ENCODE measurements around the gene P3H3. TPM values are rescaled to one million over a fixed set of nuclear protein-coding genes. Genes with fewer than 3 reads are reported as not detected.
"Not testable (repeated sequence)": the region's sequence is repeated elsewhere in the genome, so short reads cannot be mapped to it uniquely, and the experiment has no call there.

The P3H3 gene
- total and polyA plus RNA-seq, 4 donors = 23.4 to 93.3 (median 54.9) TPM

DNA sequence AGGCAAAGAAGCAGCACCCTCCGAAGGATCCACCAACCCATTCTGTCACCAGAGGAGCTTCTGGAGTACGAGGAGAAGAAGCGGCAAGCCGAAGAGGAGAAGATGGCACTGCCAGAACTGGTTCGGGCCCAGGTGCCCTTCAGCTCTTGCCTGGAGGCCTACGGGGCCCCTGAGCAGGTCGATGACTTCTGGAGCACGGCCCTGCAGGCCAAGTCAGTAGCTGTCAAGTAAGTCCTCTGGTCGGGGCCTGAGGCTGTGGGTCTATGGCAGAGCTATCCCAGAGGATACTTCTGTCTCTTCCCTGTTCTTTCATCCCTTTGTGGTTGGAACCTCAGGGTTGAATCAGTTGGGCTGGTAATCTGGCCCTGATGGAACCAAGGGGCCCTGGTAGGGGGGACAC lies 33.2 kb downstream of the P3H3 start:
- H3K27ac ChIP-seq (ENCODE audit: low read depth in 1 of 2, low read length in 2 of 2) = no peak overlapping the region
- intact Hi-C loops (cut with DNase I) = no loop called here
- no peaks in the 10 kb centered on the region for H3K9me3 ChIP-seq (ENCODE audit: control insufficient read depth, low read length)
- DNase-seq (no peak), ATAC-seq (ENCODE audit: low FRiP score) (no peak)
- no peak overlapping the region for H3K4me3 ChIP-seq (ENCODE audit: low read length in 2 of 2)
- peaks cover 3 to 17% of the 10 kb centered on the region in 2 donors for H3K36me3 ChIP-seq (ENCODE audit: control insufficient read depth in 1 of 2, insufficient read depth in 2 of 2, low read length in 1 of 2)
- H3K27me3 ChIP-seq (ENCODE audit: control insufficient read depth in 1 of 2, insufficient read depth in 2 of 2, low read length in 1 of 2) = no peaks in the 10 kb centered on the region
- 88 to 91% methylated on average over 9 of the region's 9 CpGs for WGBS, 2 donors
- no peaks in the 10 kb centered on the region for H3K4me1 ChIP-seq (ENCODE audit: control insufficient read depth in 1 of 2, insufficient read depth in 2 of 2, low read length in 2 of 2)

DNA sequence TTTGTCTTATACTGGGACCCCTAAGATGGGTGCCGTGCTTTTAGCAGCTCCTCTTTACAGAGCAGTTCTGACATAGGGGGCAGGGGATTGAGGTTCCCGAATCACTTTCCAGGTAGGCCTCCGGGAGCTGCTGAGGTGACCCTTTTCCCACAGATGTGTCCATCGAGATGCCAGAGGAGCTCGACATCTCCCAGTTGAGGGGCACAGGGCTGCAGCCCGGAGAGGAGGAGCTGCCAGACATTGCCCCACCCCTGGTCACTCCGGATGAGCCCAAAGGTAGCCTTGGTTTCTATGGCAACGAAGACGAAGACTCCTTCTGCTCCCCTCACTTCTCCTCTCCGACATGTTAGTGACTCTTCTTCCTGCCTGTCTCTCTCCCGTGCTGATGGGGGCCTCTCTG lies 34.8 kb downstream of the P3H3 start:
- intact Hi-C loops (cut with DNase I) = no loop called here
- peaks cover 3 to 17% of the 10 kb centered on the region in 2 donors for H3K36me3 ChIP-seq (ENCODE audit: control insufficient read depth in 1 of 2, insufficient read depth in 2 of 2, low read length in 1 of 2)
- no peaks in the 10 kb centered on the region for H3K4me1 ChIP-seq (ENCODE audit: control insufficient read depth in 1 of 2, insufficient read depth in 2 of 2, low read length in 2 of 2)
- H3K27ac ChIP-seq (ENCODE audit: low read depth in 1 of 2, low read length in 2 of 2) = no peak overlapping the region
- no peak for ATAC-seq (ENCODE audit: low FRiP score)
- 89 to 90% methylated on average over 11 of the region's 11 CpGs for WGBS, 2 donors
- H3K9me3 ChIP-seq (ENCODE audit: control insufficient read depth, low read length) = no peaks in the 10 kb centered on the region
- DNase-seq = no peak
- no peaks in the 10 kb centered on the region for H3K27me3 ChIP-seq (ENCODE audit: control insufficient read depth in 1 of 2, insufficient read depth in 2 of 2, low read length in 1 of 2)
- H3K4me3 ChIP-seq (ENCODE audit: low read length in 2 of 2) = no peak overlapping the region

- ATAC-seq (ENCODE audit: low FRiP score) (no peak), DNase-seq (no peak)
- H3K4me3 ChIP-seq (ENCODE audit: low read length in 2 of 2) = no peak overlapping the region
- H3K27me3 ChIP-seq (ENCODE audit: control insufficient read depth in 1 of 2, insufficient read depth in 2 of 2, low read length in 1 of 2) = no peaks in the 10 kb centered on the region
- intact Hi-C loops (cut with DNase I) = no loop called here
- H3K27ac ChIP-seq (ENCODE audit: low read depth in 1 of 2, low read length in 2 of 2) = no peak overlapping the region
- H3K36me3 ChIP-seq (ENCODE audit: control insufficient read depth in 1 of 2, insufficient read depth in 2 of 2, low read length in 1 of 2) = peaks cover 3 to 13% of the 10 kb centered on the region in 2 donors
- 89 to 95% methylated on average over 16 of the region's 16 CpGs for WGBS, 2 donors
- peaks cover 0 to 1% of the 10 kb centered on the region in 2 donors for H3K4me1 ChIP-seq (ENCODE audit: control insufficient read depth in 1 of 2, insufficient read depth in 2 of 2, low read length in 2 of 2)
- no peaks in the 10 kb centered on the region for H3K9me3 ChIP-seq (ENCODE audit: control insufficient read depth, low read length)
These were observed 35.5 kb downstream of the P3H3 start for GRCh38 chr12:6863586-6864321.

DNA sequence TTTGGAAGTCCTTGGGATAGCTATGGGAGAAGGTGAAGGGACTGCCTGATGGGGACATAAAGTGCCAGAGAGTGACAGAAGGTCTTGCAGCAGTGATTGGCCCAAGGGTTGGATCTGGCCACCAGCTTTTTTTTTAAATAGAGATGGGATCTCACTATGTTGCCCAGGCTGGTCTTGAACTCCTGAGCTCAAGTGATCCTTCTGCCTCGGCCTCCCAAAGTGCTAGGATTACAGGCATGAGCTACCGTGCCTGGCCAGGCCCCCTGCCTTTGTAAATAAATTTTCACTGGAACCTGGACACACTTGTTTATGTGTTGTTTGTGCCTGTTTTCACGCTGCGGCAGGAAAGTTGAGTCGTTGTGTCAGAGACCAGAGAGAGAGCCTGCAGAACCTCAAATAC lies 37.1 kb downstream of the P3H3 start:
- H3K9me3 ChIP-seq (ENCODE audit: control insufficient read depth, low read length); H3K4me1 ChIP-seq (ENCODE audit: control insufficient read depth in 1 of 2, insufficient read depth in 2 of 2, low read length in 2 of 2); DNase-seq; H3K4me3 ChIP-seq (ENCODE audit: low read length in 2 of 2); H3K27ac ChIP-seq (ENCODE audit: low read depth in 1 of 2, low read length in 2 of 2); H3K27me3 ChIP-seq (ENCODE audit: control insufficient read depth in 1 of 2, insufficient read depth in 2 of 2, low read length in 1 of 2); ATAC-seq (ENCODE audit: low FRiP score): not testable (repeated sequence)
- H3K36me3 ChIP-seq (ENCODE audit: control insufficient read depth in 1 of 2, insufficient read depth in 2 of 2, low read length in 1 of 2) = peaks cover 3 to 11% of the 10 kb centered on the region in 2 donors
- intact Hi-C loops (cut with DNase I) = loop anchor here in 1 of 2 donors (5.0 kb wide), 2 partner anchors 62 to 77 kb away; partner anchors contain the start of genes ATN1, C12orf57 and RNU7-1
- WGBS, 2 donors = 91% methylated on average over 5 of the region's 5 CpGs

- Histone ChIP-seq H3K4me1 (ENCODE audit: control insufficient read depth in 1 of 2, insufficient read depth in 2 of 2, low read length in 2 of 2) (peaks cover 0 to 1% of the 10 kb centered on the region in 2 donors), H3K9me3 (ENCODE audit: control insufficient read depth, low read length) (no peaks in the 10 kb centered on the region), H3K4me3 (ENCODE audit: low read length in 2 of 2) (no peak overlapping the region), H3K27me3 (ENCODE audit: control insufficient read depth in 1 of 2, insufficient read depth in 2 of 2, low read length in 1 of 2) (no peaks in the 10 kb centered on the region), H3K27ac (ENCODE audit: low read depth in 1 of 2, low read length in 2 of 2) (peak overlapping the region in 1 of 2 donors; percentile 77), H3K36me3 (ENCODE audit: control insufficient read depth in 1 of 2, insufficient read depth in 2 of 2, low read length in 1 of 2) (peaks cover 3 to 6% of the 10 kb centered on the region in 2 donors)
- intact Hi-C loops (cut with DNase I) = loop anchor here (2.0 to 5.0 kb wide), 3 partner anchors 14 to 76 kb away; partner anchors contain the start of genes ATN1 (in 1 of the 2), C12orf57 (in 1 of the 2), RNU7-1 (in 1 of the 2) and USP5 (in 1 of the 2)
- DNase-seq (no peak), ATAC-seq (ENCODE audit: low FRiP score) (no peak)
- 66 to 70% methylated on average over 17 to 19 of the region's 19 CpGs for WGBS, 2 donors
These were observed 38.1 kb downstream of the P3H3 start for GRCh38 chr12:6866163-6866919.

DNA sequence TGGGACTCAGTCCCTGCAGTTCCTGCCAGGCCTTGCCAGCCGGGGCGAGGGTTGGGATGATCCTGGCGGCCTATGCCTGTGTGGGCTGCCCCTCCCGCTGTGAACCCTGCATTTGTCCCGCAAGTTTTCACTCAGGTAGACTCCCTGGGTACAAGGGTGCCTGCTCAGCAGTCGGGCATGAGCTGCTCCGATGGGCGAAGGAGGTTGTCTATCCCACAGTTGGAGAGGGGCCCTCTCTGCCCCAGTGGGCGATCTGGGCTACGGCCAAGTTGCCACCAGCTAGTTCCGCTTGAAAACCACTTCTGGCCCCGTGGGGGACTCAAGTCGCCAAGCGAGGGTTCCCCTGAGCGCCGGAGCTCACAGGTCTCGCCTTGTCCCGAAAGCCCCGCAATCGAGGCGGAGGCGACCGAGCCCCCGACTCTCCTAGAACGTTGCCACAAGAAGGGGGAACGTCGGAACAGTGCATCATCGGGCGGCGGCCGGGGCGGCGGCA lies 38.8 kb downstream of the P3H3 start:
- no peaks in the 10 kb centered on the region for H3K9me3 ChIP-seq (ENCODE audit: control insufficient read depth, low read length)
- ATAC-seq (ENCODE audit: low FRiP score) = peak; percentile 20
- H3K27ac ChIP-seq (ENCODE audit: low read depth in 1 of 2, low read length in 2 of 2) = peak overlapping the region in 1 of 2 donors; percentile 77
- WGBS, 2 donors = 0 to 1% methylated on average over 31 to 33 of the region's 33 CpGs
- peaks cover 0 to 1% of the 10 kb centered on the region in 2 donors for H3K4me1 ChIP-seq (ENCODE audit: control insufficient read depth in 1 of 2, insufficient read depth in 2 of 2, low read length in 2 of 2)
- peaks cover 2 to 3% of the 10 kb centered on the region in 2 donors for H3K36me3 ChIP-seq (ENCODE audit: control insufficient read depth in 1 of 2, insufficient read depth in 2 of 2, low read length in 1 of 2)
- H3K27me3 ChIP-seq (ENCODE audit: control insufficient read depth in 1 of 2, insufficient read depth in 2 of 2, low read length in 1 of 2) = no peaks in the 10 kb centered on the region
- peak overlapping the region in 1 of 2 donors; percentile 88 for H3K4me3 ChIP-seq (ENCODE audit: low read length in 2 of 2)
- DNase-seq = peak; percentile 83 to 91
- intact Hi-C loops (cut with DNase I) = loop anchor here (2.0 to 5.0 kb wide), 3 partner anchors 14 to 75 kb away; partner anchors contain the start of genes ATN1 (in 1 of the 2), C12orf57 (in 1 of the 2), RNU7-1 (in 1 of the 2) and USP5 (in 1 of the 2)

DNA sequence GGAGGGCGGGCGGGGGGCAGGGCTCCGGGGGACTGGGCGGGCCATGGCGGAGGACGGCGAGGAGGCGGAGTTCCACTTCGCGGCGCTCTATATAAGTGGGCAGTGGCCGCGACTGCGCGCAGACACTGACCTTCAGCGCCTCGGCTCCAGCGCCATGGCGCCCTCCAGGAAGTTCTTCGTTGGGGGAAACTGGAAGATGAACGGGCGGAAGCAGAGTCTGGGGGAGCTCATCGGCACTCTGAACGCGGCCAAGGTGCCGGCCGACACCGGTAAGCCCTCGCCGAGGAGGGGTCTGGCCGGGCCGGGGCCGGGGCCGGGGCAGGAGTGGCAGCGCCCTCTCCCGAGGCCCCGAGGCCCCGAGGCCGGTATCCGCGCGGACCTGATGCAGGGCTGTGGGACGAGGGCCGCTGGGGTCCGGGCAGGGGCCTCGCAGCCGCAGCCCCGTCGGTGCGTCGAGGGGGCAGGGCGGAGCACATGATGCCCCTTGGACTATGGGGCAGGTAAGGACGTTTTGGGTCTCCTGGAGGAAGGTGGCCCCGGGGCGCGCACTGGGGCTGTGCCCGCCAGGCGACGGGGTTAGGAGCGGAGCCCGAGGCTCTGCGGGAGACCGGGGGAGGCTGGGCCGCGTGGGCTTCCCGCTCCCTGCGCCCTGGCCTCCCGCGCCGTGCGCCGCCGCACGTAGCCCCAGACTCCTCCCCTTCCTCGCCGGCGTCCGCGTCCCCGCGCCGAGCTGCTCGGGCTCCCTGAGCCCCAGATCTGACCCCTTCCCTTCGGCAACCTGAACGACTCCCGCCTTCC lies 39.4 kb downstream of the P3H3 start, which contains the start of gene TPI1:
Gene TPI1 (plus strand): TSS at position 119 of the 798 bp plus-strand sequence. CDS start 36 bp downstream, at position 155.
- Histone ChIP-seq H3K4me3 (ENCODE audit: low read length in 2 of 2) (peak within 1 kb of the TSS; percentile 71 to 88), H3K4me1 (ENCODE audit: control insufficient read depth in 1 of 2, insufficient read depth in 2 of 2, low read length in 2 of 2) (peaks cover 0 to 1% of the 10 kb centered on the region in 2 donors), H3K27me3 (ENCODE audit: control insufficient read depth in 1 of 2, insufficient read depth in 2 of 2, low read length in 1 of 2) (no peaks in the 10 kb centered on the region), H3K27ac (ENCODE audit: low read depth in 1 of 2, low read length in 2 of 2) (peak within 1 kb of the TSS in 1 of 2 donors; percentile 77), H3K36me3 (ENCODE audit: control insufficient read depth in 1 of 2, insufficient read depth in 2 of 2, low read length in 1 of 2) (peaks cover 2 to 3% of the 10 kb centered on the region in 2 donors), H3K9me3 (ENCODE audit: control insufficient read depth, low read length) (no peaks in the 10 kb centered on the region)
- DNase-seq = peak; percentile 82 to 97
- 0% methylated on average over 66 to 86 of the region's 86 CpGs for WGBS, 2 donors
- intact Hi-C loops (cut with DNase I) = loop anchor here (2.0 to 5.0 kb wide), 4 partner anchors 15 to 75 kb away; partner anchors contain the start of genes ATN1 (in 1 of the 2), C12orf57 (in 1 of the 2), RNU7-1 (in 1 of the 2) and USP5 (in 1 of the 2)
- peak; percentile 93 for ATAC-seq (ENCODE audit: low FRiP score)

Data from aorta (tissue), 5 donors.